H1 (cell line): Measurements from ENCODE around the gene RAG2. TPM values are rescaled to one million over a fixed set of nuclear protein-coding genes. Genes with fewer than 3 reads are reported as not detected.

Source experiments
- CTBP2 ChIP-seq: IDR thresholded peaks from 2 replicates; pipeline ENCODE4 v1.7.0; 2011; ENCODE audit warnings: borderline replicate concordance, mild to moderate bottlenecking, moderate library complexity, mixed read lengths, low read length; ENCODE audit not compliant: insufficient read depth, insufficient read length
- GABPA ChIP-seq: IDR thresholded peaks from 2 replicates; pipeline ENCODE4 v1.6.1; 2011; ENCODE audit warnings: mild to moderate bottlenecking, low read length, moderate library complexity, borderline replicate concordance; ENCODE audit not compliant: insufficient read depth
- NANOG ChIP-seq: IDR thresholded peaks from 2 replicates; pipeline ENCODE4 v1.6.1; 2011; ENCODE audit warnings: low read length, low read depth, mild to moderate bottlenecking, inconsistent platforms; ENCODE audit not compliant: insufficient read depth, poor library complexity, severe bottlenecking
- POLR2AphosphoS5 ChIP-seq: IDR thresholded peaks from 2 replicates; pipeline ENCODE4 v1.6.1; 2011; ENCODE audit warnings: low read depth, low read length
- RAD21 ChIP-seq, 2 experiments: IDR thresholded peaks in 1 of 2; conservative IDR thresholded peaks in 1 of 2; 2 replicates each; pipeline ENCODE4 v1.6.1; 2011; ENCODE audit warnings: low read depth in 2 of 2, low read length in 2 of 2, improper control_type of control experiment in 1 of 2, inconsistent platforms in 1 of 2, mild to moderate bottlenecking in 1 of 2, moderate library complexity in 1 of 2
- RNF2 ChIP-seq: fragments of 200-900, 300-1000 bp; sonication (generic); IDR thresholded peaks from 2 replicates; pipeline ENCODE4 v1.7.1; 2016; ENCODE audit warnings: borderline replicate concordance, low read depth, mild to moderate bottlenecking, antibody characterized with exemption, low read length; ENCODE audit not compliant: poor library complexity, severe bottlenecking; ENCODE audit errors: missing control alignments
- RXRA ChIP-seq: IDR thresholded peaks from 2 replicates; pipeline ENCODE4 v1.6.1; 2011; ENCODE audit warnings: low read depth, mild to moderate bottlenecking, low read length, moderate library complexity; ENCODE audit not compliant: insufficient read depth
- YY1 ChIP-seq: IDR thresholded peaks from 2 replicates; pipeline ENCODE4 v1.6.1; 2011; ENCODE audit warnings: low read depth, mild to moderate bottlenecking, low read length
- polyA plus RNA-seq, 7 experiments: library from polyadenylated mRNA; depleted of rRNA in 3 of 7; stranded (reverse) in 5 of 7; unstranded in 2 of 7; fragments of >200 nt in 5 of 7; fragments of 200-250 nt in 2 of 7; gene quantifications; 1 replicate in 5 of 7; 2 replicates in 1 of 7; 4 replicates in 1 of 7; pipeline versions ENCODE4 v1.2.1 to v1.2.3, GENCODE V29; 2011 to 2013; ENCODE audit warnings: missing spikeins in 2 of 7, mixed read lengths in 2 of 7
- total RNA-seq: library from RNA; stranded (reverse); fragmentation: NEBNext Ultra II Directional; extraction: Animal tissue kit (Norgen Biotek cat#: 25700); gene quantifications from 2 replicates; pipeline ENCODE4 v1.2.1, GENCODE V29; 2021
- TF ChIP-seq, protein P1 (sequence below): fragments of 300-600 bp; sonication (generic); IDR thresholded peaks from 2 replicates; pipeline ENCODE4 v1.7.1; 2012; ENCODE audit warnings: low read length, moderate library complexity, mild to moderate bottlenecking, inconsistent platforms; ENCODE audit not compliant: insufficient replicate concordance

RAG2 gene
- total and polyA plus RNA-seq, 2 of the 8 experiments (the other 6 are each of a cell fraction or from before 2014, with no cell fraction given) = not detected

DNA sequence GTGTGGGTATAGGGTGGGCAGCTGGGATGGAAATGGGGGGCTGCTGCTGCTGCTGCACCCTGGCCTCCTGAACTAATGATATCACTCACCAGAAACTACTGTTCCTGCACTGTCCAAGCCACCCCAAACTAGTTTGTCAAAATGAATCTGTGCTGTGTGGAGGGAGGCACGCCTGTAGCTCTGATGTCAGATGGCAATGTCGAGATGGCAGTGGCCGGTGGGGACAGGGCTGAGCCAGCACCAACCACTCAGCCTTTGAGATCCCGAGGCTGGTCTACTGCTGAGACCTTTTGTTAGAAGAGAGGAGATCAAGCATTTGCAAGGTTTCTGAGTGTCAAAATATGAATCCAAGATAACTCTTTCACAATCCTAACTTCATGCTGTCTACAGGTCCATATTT lies 28.9 kb downstream of the RAG2 start (continued):
- TF ChIP-seq, protein P1, sequence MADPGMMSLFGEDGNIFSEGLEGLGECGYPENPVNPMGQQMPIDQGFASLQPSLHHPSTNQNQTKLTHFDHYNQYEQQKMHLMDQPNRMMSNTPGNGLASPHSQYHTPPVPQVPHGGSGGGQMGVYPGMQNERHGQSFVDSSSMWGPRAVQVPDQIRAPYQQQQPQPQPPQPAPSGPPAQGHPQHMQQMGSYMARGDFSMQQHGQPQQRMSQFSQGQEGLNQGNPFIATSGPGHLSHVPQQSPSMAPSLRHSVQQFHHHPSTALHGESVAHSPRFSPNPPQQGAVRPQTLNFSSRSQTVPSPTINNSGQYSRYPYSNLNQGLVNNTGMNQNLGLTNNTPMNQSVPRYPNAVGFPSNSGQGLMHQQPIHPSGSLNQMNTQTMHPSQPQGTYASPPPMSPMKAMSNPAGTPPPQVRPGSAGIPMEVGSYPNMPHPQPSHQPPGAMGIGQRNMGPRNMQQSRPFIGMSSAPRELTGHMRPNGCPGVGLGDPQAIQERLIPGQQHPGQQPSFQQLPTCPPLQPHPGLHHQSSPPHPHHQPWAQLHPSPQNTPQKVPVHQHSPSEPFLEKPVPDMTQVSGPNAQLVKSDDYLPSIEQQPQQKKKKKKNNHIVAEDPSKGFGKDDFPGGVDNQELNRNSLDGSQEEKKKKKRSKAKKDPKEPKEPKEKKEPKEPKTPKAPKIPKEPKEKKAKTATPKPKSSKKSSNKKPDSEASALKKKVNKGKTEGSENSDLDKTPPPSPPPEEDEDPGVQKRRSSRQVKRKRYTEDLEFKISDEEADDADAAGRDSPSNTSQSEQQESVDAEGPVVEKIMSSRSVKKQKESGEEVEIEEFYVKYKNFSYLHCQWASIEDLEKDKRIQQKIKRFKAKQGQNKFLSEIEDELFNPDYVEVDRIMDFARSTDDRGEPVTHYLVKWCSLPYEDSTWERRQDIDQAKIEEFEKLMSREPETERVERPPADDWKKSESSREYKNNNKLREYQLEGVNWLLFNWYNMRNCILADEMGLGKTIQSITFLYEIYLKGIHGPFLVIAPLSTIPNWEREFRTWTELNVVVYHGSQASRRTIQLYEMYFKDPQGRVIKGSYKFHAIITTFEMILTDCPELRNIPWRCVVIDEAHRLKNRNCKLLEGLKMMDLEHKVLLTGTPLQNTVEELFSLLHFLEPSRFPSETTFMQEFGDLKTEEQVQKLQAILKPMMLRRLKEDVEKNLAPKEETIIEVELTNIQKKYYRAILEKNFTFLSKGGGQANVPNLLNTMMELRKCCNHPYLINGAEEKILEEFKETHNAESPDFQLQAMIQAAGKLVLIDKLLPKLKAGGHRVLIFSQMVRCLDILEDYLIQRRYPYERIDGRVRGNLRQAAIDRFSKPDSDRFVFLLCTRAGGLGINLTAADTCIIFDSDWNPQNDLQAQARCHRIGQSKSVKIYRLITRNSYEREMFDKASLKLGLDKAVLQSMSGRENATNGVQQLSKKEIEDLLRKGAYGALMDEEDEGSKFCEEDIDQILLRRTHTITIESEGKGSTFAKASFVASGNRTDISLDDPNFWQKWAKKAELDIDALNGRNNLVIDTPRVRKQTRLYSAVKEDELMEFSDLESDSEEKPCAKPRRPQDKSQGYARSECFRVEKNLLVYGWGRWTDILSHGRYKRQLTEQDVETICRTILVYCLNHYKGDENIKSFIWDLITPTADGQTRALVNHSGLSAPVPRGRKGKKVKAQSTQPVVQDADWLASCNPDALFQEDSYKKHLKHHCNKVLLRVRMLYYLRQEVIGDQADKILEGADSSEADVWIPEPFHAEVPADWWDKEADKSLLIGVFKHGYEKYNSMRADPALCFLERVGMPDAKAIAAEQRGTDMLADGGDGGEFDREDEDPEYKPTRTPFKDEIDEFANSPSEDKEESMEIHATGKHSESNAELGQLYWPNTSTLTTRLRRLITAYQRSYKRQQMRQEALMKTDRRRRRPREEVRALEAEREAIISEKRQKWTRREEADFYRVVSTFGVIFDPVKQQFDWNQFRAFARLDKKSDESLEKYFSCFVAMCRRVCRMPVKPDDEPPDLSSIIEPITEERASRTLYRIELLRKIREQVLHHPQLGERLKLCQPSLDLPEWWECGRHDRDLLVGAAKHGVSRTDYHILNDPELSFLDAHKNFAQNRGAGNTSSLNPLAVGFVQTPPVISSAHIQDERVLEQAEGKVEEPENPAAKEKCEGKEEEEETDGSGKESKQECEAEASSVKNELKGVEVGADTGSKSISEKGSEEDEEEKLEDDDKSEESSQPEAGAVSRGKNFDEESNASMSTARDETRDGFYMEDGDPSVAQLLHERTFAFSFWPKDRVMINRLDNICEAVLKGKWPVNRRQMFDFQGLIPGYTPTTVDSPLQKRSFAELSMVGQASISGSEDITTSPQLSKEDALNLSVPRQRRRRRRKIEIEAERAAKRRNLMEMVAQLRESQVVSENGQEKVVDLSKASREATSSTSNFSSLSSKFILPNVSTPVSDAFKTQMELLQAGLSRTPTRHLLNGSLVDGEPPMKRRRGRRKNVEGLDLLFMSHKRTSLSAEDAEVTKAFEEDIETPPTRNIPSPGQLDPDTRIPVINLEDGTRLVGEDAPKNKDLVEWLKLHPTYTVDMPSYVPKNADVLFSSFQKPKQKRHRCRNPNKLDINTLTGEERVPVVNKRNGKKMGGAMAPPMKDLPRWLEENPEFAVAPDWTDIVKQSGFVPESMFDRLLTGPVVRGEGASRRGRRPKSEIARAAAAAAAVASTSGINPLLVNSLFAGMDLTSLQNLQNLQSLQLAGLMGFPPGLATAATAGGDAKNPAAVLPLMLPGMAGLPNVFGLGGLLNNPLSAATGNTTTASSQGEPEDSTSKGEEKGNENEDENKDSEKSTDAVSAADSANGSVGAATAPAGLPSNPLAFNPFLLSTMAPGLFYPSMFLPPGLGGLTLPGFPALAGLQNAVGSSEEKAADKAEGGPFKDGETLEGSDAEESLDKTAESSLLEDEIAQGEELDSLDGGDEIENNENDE = no peak
- TF ChIP-seq GABPA (no peak), CTBP2 (no peak), RAD21 (IDR thresholded peaks at IDR 0.05 in 1 of 2, conservative IDR thresholded peaks at IDR 0.05 in 1 of 2; ENCODE audit: low read depth in 2 of 2, low read length in 2 of 2) (no peak), YY1 (no peak), RXRA (no peak), RNF2 (no peak), NANOG (no peak), POLR2AphosphoS5 (no peak)
